IPS-18c (cell line): ENCODE measurements around the gene GLMN.

Source experiments
- H3K4me3 ChIP-seq: 2 replicates; pipeline ENCODE4 v1.7.0; 2013; ENCODE audit warnings: low read depth, mild to moderate bottlenecking, low read length, moderate library complexity; ENCODE audit not compliant: insufficient read depth
- H3K9me3 ChIP-seq: one replicate; pipeline ENCODE4 v1.6.1; 2013; ENCODE audit warnings: mild to moderate bottlenecking, low read length, moderate library complexity; ENCODE audit not compliant: control insufficient read depth, insufficient read depth

Gene GLMN

GRCh38 chr1:92230736-92231135 is 68.1 kb downstream of the GLMN start:
- Histone ChIP-seq H3K4me3 (no peak overlapping the region), H3K9me3 (no peaks in the 10 kb centered on the region)

- no peaks in the 10 kb centered on the region for H3K9me3 ChIP-seq
- H3K4me3 ChIP-seq = no peak overlapping the region
These were observed 70.4 kb downstream of the GLMN start for GRCh38 chr1:92228401-92228800.

GRCh38 chr1:92219028-92219427 is 79.8 kb downstream of the GLMN start:
- Histone ChIP-seq H3K9me3 (no peaks in the 10 kb centered on the region), H3K4me3 (no peak overlapping the region)

- no peaks in the 10 kb centered on the region for H3K9me3 ChIP-seq
- no peak overlapping the region for H3K4me3 ChIP-seq
These were observed 80.2 kb downstream of the GLMN start for GRCh38 chr1:92218559-92218958.

- H3K4me3 ChIP-seq = no peak within 1 kb of the TSS
- no peaks in the 10 kb centered on the region for H3K9me3 ChIP-seq
These were observed 81.1 kb downstream of the GLMN start, which contains the start of gene C1orf146 for GRCh38 chr1:92217721-92218120. Gene C1orf146, plus strand, starts transcription at chr1:92217915. Its CDS starts 13,506 bp downstream, at chr1:92231421.

GRCh38 chr1:92211166-92211565 is 87.6 kb downstream of the GLMN start:
- Histone ChIP-seq H3K4me3 (no peak overlapping the region), H3K9me3 (no peaks in the 10 kb centered on the region)

- Histone ChIP-seq H3K4me3 (no peak overlapping the region), H3K9me3 (no peaks in the 10 kb centered on the region)
These were observed 88.1 kb downstream of the GLMN start for GRCh38 chr1:92210701-92211100.

GRCh38 chr1:92203105-92203504 is 95.7 kb downstream of the GLMN start:
- H3K9me3 ChIP-seq = no peaks in the 10 kb centered on the region
- no peak overlapping the region for H3K4me3 ChIP-seq

- Histone ChIP-seq H3K9me3 (no peaks in the 10 kb centered on the region), H3K4me3 (no peak overlapping the region)
These were observed 96.8 kb downstream of the GLMN start for GRCh38 chr1:92201973-92202372.
